Activated CD4-positive, alpha-beta T cell treated with anti-CD3 and anti-CD28 coated beads, Interleukin-2, amount 50 U/mL, for 1 hour (primary cell): ENCODE results near the gene EI24.

ENCODE experiments used
- DNase-seq: peaks from one replicate; pipeline ENCODE4 v3.0.0-alpha.2; 2020

EI24 gene

GRCh38 chr11:125583496-125583895 lies 14.2 kb downstream of the EI24 start:
- DNase-seq: no peak

- no peak for DNase-seq
Observed at GRCh38 chr11:125585487-125585886, 16.2 kb downstream of the EI24 start.

- DNase-seq: no peak
Observed at GRCh38 chr11:125586623-125587022, 17.3 kb downstream of the EI24 start.

- no peak for DNase-seq
Observed at GRCh38 chr11:125587480-125587879, 18.2 kb downstream of the EI24 start.

- no peak for DNase-seq
Observed at GRCh38 chr11:125588505-125588904, 19.2 kb downstream of the EI24 start.

- DNase-seq: peak; percentile 21
Observed at GRCh38 chr11:125591649-125592304, 22.5 kb downstream of the EI24 start.

- peak; percentile 97 for DNase-seq
Observed at GRCh38 chr11:125592305-125593113, 23.2 kb downstream of the EI24 start, which contains the start of gene STT3A. STT3A (plus strand) TSS chr11:125592852; CDS start chr11:125595916, 3,064 bp downstream.

GRCh38 chr11:125593114-125593820 lies 24.0 kb downstream of the EI24 start:
- no peak for DNase-seq

GRCh38 chr11:125594958-125595357 lies 25.7 kb downstream of the EI24 start:
- no peak for DNase-seq

GRCh38 chr11:125600663-125601062 lies 31.4 kb downstream of the EI24 start:
- no peak for DNase-seq

- DNase-seq: no peak
Observed at GRCh38 chr11:125603207-125603606, 33.9 kb downstream of the EI24 start.

GRCh38 chr11:125605417-125605816 lies 36.1 kb downstream of the EI24 start:
- no peak for DNase-seq

GRCh38 chr11:125609545-125609944 lies 40.3 kb downstream of the EI24 start:
- no peak for DNase-seq

GRCh38 chr11:125618383-125618782 lies 49.1 kb downstream of the EI24 start:
- no peak for DNase-seq

GRCh38 chr11:125621995-125622394 lies 52.7 kb downstream of the EI24 start:
- DNase-seq: no peak

GRCh38 chr11:125623064-125623463 lies 53.8 kb downstream of the EI24 start:
- DNase-seq: no peak

GRCh38 chr11:125624756-125625213 lies 55.5 kb downstream of the EI24 start, which contains the start of gene CHEK1:
CHEK1 (plus strand) TSS chr11:125625163; CDS start chr11:125626769, 1,606 bp downstream.
- no peak for DNase-seq

- DNase-seq: no peak
Observed at GRCh38 chr11:125625225-125625629, 56.0 kb downstream of the EI24 start.

GRCh38 chr11:125625630-125626287 lies 56.5 kb downstream of the EI24 start:
- peak; percentile 82 for DNase-seq

- DNase-seq: peak; percentile 13
Observed at GRCh38 chr11:125626288-125626950, 57.1 kb downstream of the EI24 start.

- no peak for DNase-seq
Observed at GRCh38 chr11:125627236-125627910, 58.1 kb downstream of the EI24 start.
